GM21723 (cell line): ENCODE data around the gene C8A.

Experiments used
- ATAC-seq: cut with Tn5 transposase; IDR thresholded peaks from one replicate; pipeline ENCODE4 v1.9.1; 2021; ENCODE audit warnings: mild to moderate bottlenecking, moderate library complexity; ENCODE audit not compliant: unreplicated experiment

Gene C8A

GRCh38 chr1:56922507-56922906 lies 67.9 kb downstream of the C8A start:
- ATAC-seq: no peak

- no peak for ATAC-seq
These were observed 68.6 kb downstream of the C8A start for GRCh38 chr1:56923201-56923600.

GRCh38 chr1:56924116-56924515 lies 69.5 kb downstream of the C8A start:
- ATAC-seq: no peak

- no peak for ATAC-seq
These were observed 70.6 kb downstream of the C8A start for GRCh38 chr1:56925193-56925592.

GRCh38 chr1:56927171-56927570 lies 72.6 kb downstream of the C8A start:
- no peak for ATAC-seq

GRCh38 chr1:56927986-56928385 lies 73.4 kb downstream of the C8A start:
- ATAC-seq: no peak

- ATAC-seq: no peak
These were observed 74.9 kb downstream of the C8A start for GRCh38 chr1:56929492-56929891.

GRCh38 chr1:56931211-56931610 lies 76.6 kb downstream of the C8A start:
- no peak for ATAC-seq

GRCh38 chr1:56931686-56932085 lies 77.1 kb downstream of the C8A start:
- ATAC-seq: no peak

- ATAC-seq: no peak
These were observed 78.6 kb downstream of the C8A start for GRCh38 chr1:56933161-56933560.

GRCh38 chr1:56933606-56934005 lies 79.0 kb downstream of the C8A start:
- no peak for ATAC-seq

GRCh38 chr1:56934430-56935060 lies 79.9 kb downstream of the C8A start:
- ATAC-seq: no peak

GRCh38 chr1:56938646-56939045 lies 84.0 kb downstream of the C8A start:
- ATAC-seq: no peak

GRCh38 chr1:56939209-56939608 lies 84.6 kb downstream of the C8A start:
- ATAC-seq: no peak

- no peak for ATAC-seq
These were observed 85.4 kb downstream of the C8A start for GRCh38 chr1:56940039-56940438.

- ATAC-seq: no peak
These were observed 93.9 kb downstream of the C8A start for GRCh38 chr1:56948403-56949023.

- ATAC-seq: no peak
These were observed 97.9 kb downstream of the C8A start for GRCh38 chr1:56952501-56952900.

- ATAC-seq: no peak
These were observed 98.8 kb downstream of the C8A start for GRCh38 chr1:56953386-56953785.

GRCh38 chr1:56954664-56955063 lies 100.1 kb downstream of the C8A start:
- ATAC-seq: no peak

GRCh38 chr1:56957931-56958330 lies 103.3 kb downstream of the C8A start:
- no peak for ATAC-seq

GRCh38 chr1:56958526-56958925 lies 103.9 kb downstream of the C8A start:
- no peak for ATAC-seq

- ATAC-seq: no peak
These were observed 106.8 kb downstream of the C8A start for GRCh38 chr1:56961426-56961825.

GRCh38 chr1:56963667-56964066 lies 109.1 kb downstream of the C8A start:
- no peak for ATAC-seq
